Transverse colon (tissue), 4 donors: Measurements from ENCODE around the gene TMEM212. TPM values are rescaled to one million over a fixed set of nuclear protein-coding genes. Genes with fewer than 3 reads are reported as not detected.
"Not testable (repeated sequence)": the region's sequence is repeated elsewhere in the genome, so short reads cannot be mapped to it uniquely, and the experiment has no call there.

Experiments
- DNase-seq: peaks from one replicate; pipeline ENCODE4 v3.0.0-alpha.2; 2019
- H3K27ac ChIP-seq, 4 donors: fragments of 200-600 bp; sonication (generic); 2 replicates each; pipeline ENCODE4 v1.5.1; 2016 to 2018; ENCODE audit warnings: inconsistent platforms in 4 of 4
- H3K27me3 ChIP-seq: fragments of 200-600 bp; sonication (generic); 2 replicates; pipeline ENCODE4 v1.5.1; 2017; ENCODE audit warnings: inconsistent platforms
- H3K36me3 ChIP-seq, 4 donors: fragments of 200-600 bp; sonication (generic); 2 replicates each; pipeline ENCODE4 v1.5.1; 2017 to 2019; ENCODE audit warnings: inconsistent platforms in 4 of 4
- H3K4me1 ChIP-seq, 4 donors: fragments of 200-600 bp; sonication (generic); 2 replicates each; pipeline ENCODE4 v1.5.1; 2017 to 2020; ENCODE audit warnings: inconsistent platforms in 4 of 4
- H3K4me3 ChIP-seq, 4 donors: fragments of 200-600 bp; sonication (generic); 1 replicate in 1 of 4; 2 replicates in 3 of 4; pipeline versions ENCODE4 v1.5.1 to v1.6.1; 2017 to 2019; ENCODE audit warnings: inconsistent platforms in 4 of 4
- H3K9me3 ChIP-seq, 2 donors: fragments of 200-600 bp; sonication (generic); 2 replicates each; pipeline ENCODE4 v1.5.1; 2017 to 2019; ENCODE audit warnings: inconsistent platforms in 2 of 2
- CTCF ChIP-seq, 5 experiments: fragments of 200-600 bp in 3 of 5; fragments of 450-650 bp in 2 of 5; sonication (generic) in 3 of 5; IDR thresholded peaks; 1 replicate in 2 of 5; 2 replicates in 3 of 5; pipeline ENCODE4 v1.5.1; 2016 to 2017; ENCODE audit warnings: antibody characterized with exemption in 5 of 5, inconsistent platforms in 3 of 5, mild to moderate bottlenecking in 2 of 5, moderate library complexity in 1 of 5
- EP300 ChIP-seq: sonication (generic); formaldehyde crosslinking; IDR thresholded peaks from one replicate; pipeline ENCODE4 v1.6.1; 2017; ENCODE audit warnings: antibody characterized with exemption, low read depth
- POLR2A ChIP-seq: fragments of 450-650 bp; IDR thresholded peaks from one replicate; pipeline ENCODE4 v1.6.1; 2016; ENCODE audit warnings: antibody characterized with exemption, mild to moderate bottlenecking, moderate library complexity
- POLR2AphosphoS5 ChIP-seq, 3 donors: sonication (generic); formaldehyde crosslinking; IDR thresholded peaks; one replicate each; pipeline ENCODE4 v1.6.1; 2016; ENCODE audit warnings: antibody characterized with exemption in 3 of 3
- WGBS, 2 donors: methylation state at CpG; one replicate each; pipeline ENCODE4 v1.1.5; 2018; ENCODE audit warnings: low coverage in 1 of 2; 5-methylcytosine and 5-hydroxymethylcytosine counted together
- in situ Hi-C, 4 donors: fragments of 200-750 bp; cut with MboI; loops; one replicate each; pipeline versions ENCODE4 v1.15.0 to v1.15.1; 2017; ENCODE audit warnings: low sequenced_read_pairs in 3 of 4, low pct_ligation_motif_present in 1 of 4, low pct_unique_long_range_greater_than_20kb in 1 of 4
- intact Hi-C: fragments of 100-400 bp; cut with DNase I; formaldehyde crosslinking; loops from one replicate; pipeline ENCODE4 v1.15.1; 2023; ENCODE audit warnings: low total_unique reads
- total RNA-seq, 4 donors: library from RNA; depleted of rRNA; stranded (reverse); fragments of >200 nt; gene quantifications; one replicate each; pipeline ENCODE4 v1.1.0, GENCODE V29; 2016

The TMEM212 gene
- total RNA-seq, 4 donors from 2014 or later: not detected

- Histone ChIP-seq H3K9me3 (no peaks in the 10 kb centered on the region), H3K4me1 (no peaks in the 10 kb centered on the region), H3K27ac (no peak overlapping the region), H3K27me3 (no peaks in the 10 kb centered on the region), H3K36me3 (no peaks in the 10 kb centered on the region), H3K4me3 (no peak overlapping the region)
- in situ Hi-C loops (no loop called here), intact Hi-C loops (no loop called here)
- WGBS, 2 donors: 86 to 93% methylated on average over 1 of the region's 1 CpG
- no peak for DNase-seq
- TF ChIP-seq POLR2AphosphoS5 (IDR thresholded peaks at IDR 0.05) (no peak), EP300 (no peak), CTCF (IDR thresholded peaks at IDR 0.05) (no peak), POLR2A (no peak)
Measured at GRCh38 chr3:171898192-171898591, 55.0 kb downstream of the TMEM212 start.

GRCh38 chr3:171900446-171900845, 57.3 kb downstream of the TMEM212 start:
- in situ Hi-C loops (no loop called here), intact Hi-C loops (loop anchor here (5.0 kb wide), 1 partner anchor 1057 kb away; no protein-coding TSS in a partner anchor)
- no peak for DNase-seq
- Histone ChIP-seq H3K4me1 (no peaks in the 10 kb centered on the region), H3K27ac (no peak overlapping the region), H3K36me3 (no peaks in the 10 kb centered on the region), H3K27me3 (no peaks in the 10 kb centered on the region), H3K4me3 (no peak overlapping the region), H3K9me3 (no peaks in the 10 kb centered on the region)
- no peak for TF ChIP-seq CTCF (IDR thresholded peaks at IDR 0.05)
- TF ChIP-seq POLR2AphosphoS5 (IDR thresholded peaks at IDR 0.05): no peak
- no peak for TF ChIP-seq POLR2A
- no peak for TF ChIP-seq EP300
- WGBS, 2 donors: 86 to 88% methylated on average over 13 to 14 of the region's 14 CpGs

- Histone ChIP-seq H3K36me3 (no peaks in the 10 kb centered on the region), H3K27ac (no peak overlapping the region), H3K4me3 (no peak overlapping the region), H3K4me1 (no peaks in the 10 kb centered on the region), H3K9me3 (no peaks in the 10 kb centered on the region), H3K27me3 (no peaks in the 10 kb centered on the region)
- no peak for TF ChIP-seq EP300
- no peak for TF ChIP-seq POLR2AphosphoS5 (IDR thresholded peaks at IDR 0.05)
- TF ChIP-seq POLR2A: no peak
- TF ChIP-seq CTCF (IDR thresholded peaks at IDR 0.05): no peak
- no peak for DNase-seq
- in situ Hi-C loops: no loop called here
- 75% methylated on average over 7 of the region's 7 CpGs; no CpG with 5 or more reads in 1 of the 2 donors for WGBS, 2 donors
- intact Hi-C loops: loop anchor here (5.0 kb wide), 1 partner anchor 1056 kb away; no protein-coding TSS in a partner anchor
Measured at GRCh38 chr3:171901615-171902312, 58.6 kb downstream of the TMEM212 start.

- H3K36me3 ChIP-seq: no peaks in the 10 kb centered on the region
- H3K4me1 ChIP-seq: no peaks in the 10 kb centered on the region
- DNase-seq: no peak
- no peaks in the 10 kb centered on the region for H3K9me3 ChIP-seq
- TF ChIP-seq POLR2A: no peak
- no peak for TF ChIP-seq EP300
- no peak for TF ChIP-seq POLR2AphosphoS5 (IDR thresholded peaks at IDR 0.05)
- 62 to 71% methylated on average over 3 of the region's 3 CpGs for WGBS, 2 donors
- no peak overlapping the region for H3K27ac ChIP-seq
- in situ Hi-C loops: no loop called here
- H3K4me3 ChIP-seq: no peak overlapping the region
- intact Hi-C loops: loop anchor here (5.0 kb wide), 1 partner anchor 1052 kb away; no protein-coding TSS in a partner anchor
- no peaks in the 10 kb centered on the region for H3K27me3 ChIP-seq
Measured at GRCh38 chr3:171904829-171905228, 61.7 kb downstream of the TMEM212 start.

- DNase-seq, H3K27ac ChIP-seq, H3K4me1 ChIP-seq, H3K27me3 ChIP-seq, H3K36me3 ChIP-seq, H3K9me3 ChIP-seq, H3K4me3 ChIP-seq, in situ Hi-C loops: not testable (repeated sequence)
- 96% methylated on average over 6 of the region's 6 CpGs; no CpG with 5 or more reads in 1 of the 2 donors for WGBS, 2 donors
- intact Hi-C loops: loop anchor here (2.0 kb wide), 1 partner anchor 100 kb away; no protein-coding TSS in a partner anchor
Measured at GRCh38 chr3:171906503-171906902, 63.4 kb downstream of the TMEM212 start.
